ENCODE data around the gene CEP112. TPM values are rescaled to one million over a fixed set of nuclear protein-coding genes. Genes with fewer than 3 reads are reported as not detected.

Gene CEP112
- total and polyA plus RNA-seq, 2 of the 4 experiments (the other 2 are of a cell fraction) = 2.5 to 5.6 TPM

- no peaks in the 10 kb centered on the region for H3K9me1 ChIP-seq (ENCODE audit: insufficient read depth, low read length)
- DNase-seq (no peak), ATAC-seq (ENCODE audit: low read depth) (no peak)
- no peak overlapping the region for H3K27ac ChIP-seq (ENCODE audit: insufficient read depth, low read length)
- H2BK120ac ChIP-seq (ENCODE audit: low read depth, low read length) = no peak overlapping the region
- no peaks in the 10 kb centered on the region for H3K9me3 ChIP-seq (ENCODE audit: control insufficient read depth, insufficient read depth, low read length)
- WGBS, 2 experiments (ENCODE audit: extremely low coverage in 2 of 2, insufficient read length in 1 of 2) = no CpG with 5 or more reads among the region's 5 CpGs
- no peaks in the 10 kb centered on the region for H3K36me3 ChIP-seq (ENCODE audit: control insufficient read depth, insufficient read depth, low read length)
- H3K56ac ChIP-seq (ENCODE audit: extremely low read depth, insufficient read depth, low read length) = no peak overlapping the region
- intact Hi-C loops (cut with micrococcal nuclease) = no loop called here
- POLR2A ChIA-PET (ENCODE audit: unreplicated experiment) = no interaction called here
- H4K20me1 ChIP-seq (ENCODE audit: insufficient read depth, low read length) = no peaks in the 10 kb centered on the region
- no peaks in the 10 kb centered on the region for H3K4me1 ChIP-seq (ENCODE audit: control insufficient read depth, insufficient read depth, low read length)
- no peak overlapping the region for H3K9ac ChIP-seq (ENCODE audit: low read depth, low read length)
- no peak overlapping the region for H3K18ac ChIP-seq (ENCODE audit: low read depth, low read length)
- in situ Hi-C loops (cut with MboI; ENCODE audit: low sequenced_read_pairs) = no loop called here
- no peak overlapping the region for H4K5ac ChIP-seq (ENCODE audit: low read depth, low read length)
- H2AFZ ChIP-seq (replicated peaks; ENCODE audit: low read length, poor library complexity) = no peak overlapping the region
- no peak overlapping the region for H4K91ac ChIP-seq (ENCODE audit: insufficient read depth, low read depth, low read length)
- no peak overlapping the region for H3K4me3 ChIP-seq (ENCODE audit: insufficient read depth, low read depth, low read length)
- no peak overlapping the region for H3K23ac ChIP-seq (ENCODE audit: low read depth, low read length)
- H3K27me3 ChIP-seq (ENCODE audit: control insufficient read depth, insufficient read depth, low read length) = no peaks in the 10 kb centered on the region; the same call in 1 of the 2 replicates
- no peak overlapping the region for H2AK5ac ChIP-seq (ENCODE audit: low read depth, low read length)
- no peak overlapping the region for H4K8ac ChIP-seq (ENCODE audit: low read depth in 2 of 2, low read length in 2 of 2)
- CTCF ChIA-PET = no interaction called here
- no peak overlapping the region for H2AK9ac ChIP-seq (replicated peaks; ENCODE audit: low read depth, low read length, poor library complexity)
- H2BK20ac ChIP-seq (ENCODE audit: low read depth, low read length) = no peak overlapping the region
- dilution Hi-C loops (cut with HindIII; ENCODE audit: low sequenced_read_pairs, unreplicated experiment) = no loop called here
- no TSS peak for BruUV-seq (replicated peaks)
- TF ChIP-seq RFX5 (IDR thresholded peaks at IDR 0.05; ENCODE audit: low read depth, low read length) = no peak
- TF ChIP-seq RAD21 (IDR thresholded peaks at IDR 0.05; ENCODE audit: low read length) = no peak
- TF ChIP-seq USF2 (IDR thresholded peaks at IDR 0.05; ENCODE audit: low read depth, low read length) = no peak
- no peak for TF ChIP-seq ELK1 (IDR thresholded peaks at IDR 0.05; ENCODE audit: borderline replicate concordance, low read depth, low read length)
- TF ChIP-seq FOS (IDR thresholded peaks at IDR 0.05; ENCODE audit: low read depth, low read length) = no peak
- no peak for TF ChIP-seq MXI1 (IDR thresholded peaks at IDR 0.05; ENCODE audit: borderline replicate concordance, low read depth, low read length)
- TF ChIP-seq CTCF (conservative IDR thresholded peaks at IDR 0.05; ENCODE audit: low read depth, low read length) = no peak
- TF ChIP-seq POLR2A (IDR thresholded peaks at IDR 0.05; ENCODE audit: low read depth, low read length) = no peak
- no peak for TF ChIP-seq MAZ (IDR thresholded peaks at IDR 0.05; ENCODE audit: borderline replicate concordance, low read depth, low read length)
- no peak for TF ChIP-seq SMC3 (IDR thresholded peaks at IDR 0.05; ENCODE audit: low read depth, low read length)
- TF ChIP-seq RCOR1 (IDR thresholded peaks at IDR 0.05; ENCODE audit: insufficient replicate concordance, low read length) = no peak
- no peak for TF ChIP-seq BHLHE40 (IDR thresholded peaks at IDR 0.05; ENCODE audit: low read depth, low read length)
- no peak for TF ChIP-seq MAFK (IDR thresholded peaks at IDR 0.05; ENCODE audit: low read depth, low read length)
- no peak for TF ChIP-seq CHD1 (IDR thresholded peaks at IDR 0.05; ENCODE audit: low read depth, low read length)
- TF ChIP-seq CEBPB (IDR thresholded peaks at IDR 0.05; ENCODE audit: low read depth, low read length) = no peak
- TF ChIP-seq NFE2L2 (IDR thresholded peaks at IDR 0.05; ENCODE audit: low read depth, low read length) = no peak
- H3K14ac ChIP-seq (replicated peaks; ENCODE audit: low read depth, low read length) = no peak overlapping the region
- H2BK15ac ChIP-seq (ENCODE audit: low read depth, low read length) = no peak overlapping the region
- H3K4me2 ChIP-seq (ENCODE audit: low read depth, low read length) = no peak overlapping the region
- no peaks in the 10 kb centered on the region for H3K79me1 ChIP-seq (ENCODE audit: low read depth in 1 of 2, low read length in 2 of 2)
- no peak overlapping the region for H3K4ac ChIP-seq (ENCODE audit: low read depth, low read length)
- no peak overlapping the region for H2BK5ac ChIP-seq (ENCODE audit: low read depth, low read length, poor library complexity, severe bottlenecking)
These were observed 487.2 kb downstream of the CEP112 start for GRCh38 chr17:65704731-65705130.

Measured in IMR-90 (cell line).